T-helper 22 cell (primary cell): ENCODE data around the gene NMT1.

Experiments
- DNase-seq: peaks from one replicate; pipeline ENCODE4 v3.0.0-alpha.2; 2020; ENCODE audit warnings: low read depth

The NMT1 gene

GRCh38 chr17:45104907-45105624 is 43.9 kb downstream of the NMT1 start:
- DNase-seq = no peak

DNA sequence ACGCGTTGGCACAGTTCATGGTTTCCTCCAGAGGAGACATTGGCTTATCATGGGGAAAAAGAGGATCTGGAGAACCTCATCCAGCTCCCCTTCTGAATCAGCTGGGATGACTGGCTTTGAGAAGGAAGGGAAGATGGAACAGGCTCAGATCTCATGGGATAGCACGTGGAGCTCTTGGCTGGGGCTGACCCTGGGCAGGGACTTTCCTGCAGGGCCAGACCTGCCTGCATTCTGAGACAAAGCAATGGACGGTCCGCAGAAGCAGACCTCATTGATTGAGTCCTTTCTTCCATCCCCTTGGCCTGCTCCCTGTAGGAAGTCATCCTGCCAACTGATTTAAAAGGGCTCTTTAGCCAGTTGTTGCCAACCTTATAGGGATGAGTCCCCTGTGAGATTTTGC is 45.0 kb downstream of the NMT1 start:
- DNase-seq = no peak

- no peak for DNase-seq
Measured at GRCh38 chr17:45106582-45106981, 45.5 kb downstream of the NMT1 start.

GRCh38 chr17:45107293-45108010 is 46.3 kb downstream of the NMT1 start:
- no peak for DNase-seq

DNA sequence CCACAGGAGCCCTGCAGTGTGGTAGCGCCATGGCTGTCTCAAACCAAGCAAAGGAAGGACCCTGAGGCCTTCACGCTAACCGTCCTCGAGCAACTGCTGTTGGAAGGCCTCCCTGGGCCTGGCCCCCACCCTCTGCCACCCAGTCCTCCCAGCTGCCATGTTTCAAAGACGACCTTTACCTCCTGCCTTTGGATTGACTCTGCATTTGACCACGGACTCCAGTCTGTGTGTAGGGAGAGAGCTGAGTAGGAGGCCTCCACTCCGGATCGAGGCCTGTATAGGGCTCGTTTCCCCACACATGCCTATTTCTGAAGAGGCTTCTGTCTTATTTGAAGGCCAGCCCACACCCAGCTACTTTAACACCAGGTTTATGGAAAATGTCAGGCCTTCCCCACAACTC is 46.9 kb downstream of the NMT1 start:
- no peak for DNase-seq

DNA sequence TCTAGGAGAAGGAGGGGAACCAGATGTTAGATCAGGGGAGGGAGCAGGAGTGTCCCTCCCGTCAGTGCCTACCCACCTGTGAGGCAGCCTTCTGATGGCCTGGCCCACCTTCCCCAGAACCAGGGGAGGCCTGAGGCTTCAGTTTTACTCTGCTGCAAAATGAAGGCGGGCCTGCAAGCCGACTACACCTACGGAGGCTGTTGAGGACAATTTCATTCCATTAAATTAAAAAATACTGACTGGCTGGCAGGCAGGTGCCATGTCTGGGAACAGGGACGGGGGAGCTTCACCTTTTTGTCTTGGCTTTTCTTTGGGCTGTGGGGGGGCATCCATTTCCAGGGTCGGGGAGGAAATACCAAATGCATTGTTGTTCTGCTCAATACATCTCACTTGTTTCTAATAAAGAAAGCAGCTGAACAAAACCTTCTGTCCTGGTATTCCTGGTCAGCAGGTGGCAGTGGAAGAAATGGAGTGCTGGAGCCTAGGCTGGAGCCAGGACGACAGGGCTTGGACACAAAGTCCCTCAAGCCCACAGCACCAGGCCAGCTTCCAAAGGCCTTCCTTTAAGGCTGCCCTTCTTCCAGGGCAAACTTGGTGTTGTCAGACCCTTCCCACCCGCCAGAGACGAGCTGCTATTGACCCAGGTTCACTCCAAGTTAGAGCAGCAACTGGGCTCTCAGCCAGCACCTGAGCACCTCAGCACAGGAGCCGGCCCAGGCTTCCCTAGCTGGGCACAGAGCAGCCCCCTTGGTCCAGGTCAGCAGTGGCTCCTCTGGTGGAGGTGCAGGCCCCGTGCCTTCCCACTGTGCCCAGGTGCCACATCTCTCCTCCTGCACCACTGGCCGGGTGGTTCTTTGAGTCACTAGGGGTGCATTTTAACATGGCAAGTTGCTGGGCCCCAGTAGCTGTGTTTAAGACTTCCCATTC is 47.7 kb downstream of the NMT1 start:
- no peak for DNase-seq

DNA sequence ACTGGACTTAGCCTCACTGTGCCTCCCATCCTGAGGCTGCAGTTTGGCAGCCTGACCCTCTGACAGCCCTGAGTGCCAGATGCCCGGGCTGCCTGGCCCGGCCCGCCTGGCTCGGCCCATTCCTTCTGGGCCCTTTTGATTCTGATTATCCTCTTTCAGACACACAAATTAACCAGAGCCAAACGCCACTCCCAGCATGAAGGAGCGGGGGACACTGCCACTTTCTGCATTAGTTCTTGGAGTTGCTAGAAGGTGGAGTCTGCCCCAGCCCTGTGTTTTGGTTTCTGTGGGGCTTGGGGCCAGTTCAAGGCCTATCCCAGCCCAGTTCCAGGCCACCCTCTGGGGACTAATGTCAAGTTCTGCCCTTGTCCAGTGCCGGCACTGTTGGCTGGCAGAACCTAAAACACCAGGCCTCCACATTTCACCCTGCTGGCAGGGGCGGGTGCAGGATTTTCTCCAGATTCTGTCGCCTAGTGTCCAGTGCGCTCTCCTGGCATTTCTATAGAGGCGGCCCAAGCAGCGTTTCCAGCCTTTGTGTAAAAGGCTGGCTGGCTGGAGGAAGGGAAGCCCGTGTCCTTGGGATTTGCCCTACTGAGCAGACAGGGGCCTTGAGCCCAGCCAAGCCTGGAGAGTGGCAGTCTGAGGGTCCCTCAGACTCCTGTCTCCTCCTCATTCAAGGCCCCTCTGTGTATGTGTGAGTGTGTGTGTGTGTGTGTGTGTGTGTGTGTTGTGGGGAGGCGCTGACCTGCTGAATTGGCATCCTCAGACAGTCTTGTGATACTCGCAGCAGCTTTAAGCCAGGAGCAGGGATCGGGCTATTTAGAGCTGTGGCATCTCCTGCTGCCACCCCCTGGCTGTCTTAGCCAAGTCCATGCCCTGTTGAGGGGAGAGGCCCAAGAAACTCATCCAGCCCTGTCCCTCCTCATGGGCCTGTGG is 49.8 kb downstream of the NMT1 start:
- no peak for DNase-seq

- no peak for DNase-seq
Measured at GRCh38 chr17:45111850-45112249, 50.7 kb downstream of the NMT1 start.

GRCh38 chr17:45112559-45113423 is 51.7 kb downstream of the NMT1 start:
- no peak for DNase-seq

GRCh38 chr17:45113424-45113754 is 52.3 kb downstream of the NMT1 start:
- no peak for DNase-seq

DNA sequence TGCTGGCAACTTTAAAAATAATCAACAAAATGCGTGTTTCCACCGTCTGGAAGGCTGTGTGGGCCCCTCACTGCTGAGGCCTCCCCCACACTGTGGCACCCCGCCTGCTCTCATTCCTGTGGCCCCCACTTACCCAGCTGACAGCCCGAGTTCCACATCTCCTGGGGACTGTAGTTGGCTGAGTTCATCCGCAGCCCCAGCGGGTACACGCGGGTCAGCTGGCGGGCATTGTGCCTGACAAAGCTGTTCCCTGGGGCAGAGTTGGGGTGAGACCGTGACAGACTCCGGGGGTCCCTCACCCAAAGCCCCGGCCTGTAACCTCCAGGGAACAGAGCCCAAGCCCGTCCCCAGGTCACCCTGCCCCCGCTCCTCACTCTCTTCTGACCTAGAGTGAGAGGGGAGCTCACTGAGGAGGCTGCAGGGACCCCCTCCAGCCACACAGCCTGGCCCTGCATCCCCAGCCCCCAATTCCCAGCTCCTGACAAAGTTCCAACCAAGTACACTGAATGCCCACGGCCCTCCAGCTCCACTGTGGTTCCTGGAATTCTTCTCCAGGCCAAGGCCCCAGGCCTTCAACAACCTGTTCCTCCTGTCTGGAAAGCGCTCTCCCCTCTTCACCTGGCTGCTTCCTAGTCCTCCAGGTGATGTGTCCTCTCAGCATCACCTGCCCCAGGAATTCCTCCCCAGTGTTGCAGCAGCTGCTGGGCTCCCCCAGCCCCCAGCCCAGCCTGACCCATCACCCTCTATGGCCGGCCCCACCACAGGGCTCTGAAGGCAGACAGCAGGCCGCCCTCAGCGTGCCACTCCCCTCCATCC is 53.2 kb downstream of the NMT1 start:
- no peak for DNase-seq

DNA sequence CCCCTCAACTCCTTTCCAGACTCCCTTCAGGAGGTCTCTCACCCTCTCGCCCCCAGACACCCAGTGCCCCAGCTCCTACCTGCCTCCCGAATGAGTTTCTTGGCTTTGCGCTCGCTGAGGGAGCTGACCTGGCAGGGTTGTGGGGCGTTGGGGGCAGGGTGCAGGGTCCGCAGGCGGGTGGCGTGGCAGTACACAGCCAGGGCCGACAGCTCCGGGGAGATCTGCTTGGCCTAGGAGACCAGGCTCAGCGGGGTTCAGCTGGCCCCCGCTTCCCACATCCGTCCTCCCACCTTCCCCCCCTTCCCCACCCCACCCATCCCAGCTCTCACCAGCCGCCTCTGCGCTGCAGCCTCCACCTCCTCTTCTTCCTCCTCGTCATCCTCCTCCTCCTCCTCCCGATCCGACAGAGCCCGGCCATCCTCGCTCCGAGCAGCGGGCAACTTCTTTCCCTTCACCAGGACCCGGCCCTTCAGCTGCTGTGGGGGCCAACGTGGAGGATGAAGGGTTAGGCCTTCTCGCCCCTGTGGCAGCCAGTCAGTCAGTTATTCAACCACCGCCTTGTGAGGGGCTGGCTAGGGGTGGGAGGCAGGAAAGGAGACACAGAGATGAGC is 54.0 kb downstream of the NMT1 start:
- DNase-seq = no peak

GRCh38 chr17:45115871-45116270 is 54.8 kb downstream of the NMT1 start:
- no peak for DNase-seq

- DNase-seq = no peak
Measured at GRCh38 chr17:45116434-45117016, 55.4 kb downstream of the NMT1 start.

- no peak for DNase-seq
Measured at GRCh38 chr17:45117334-45117733, 56.2 kb downstream of the NMT1 start.

- DNase-seq = no peak
Measured at GRCh38 chr17:45117848-45118646, 56.9 kb downstream of the NMT1 start.

- DNase-seq = no peak
Measured at GRCh38 chr17:45118691-45119090, 57.6 kb downstream of the NMT1 start.

DNA sequence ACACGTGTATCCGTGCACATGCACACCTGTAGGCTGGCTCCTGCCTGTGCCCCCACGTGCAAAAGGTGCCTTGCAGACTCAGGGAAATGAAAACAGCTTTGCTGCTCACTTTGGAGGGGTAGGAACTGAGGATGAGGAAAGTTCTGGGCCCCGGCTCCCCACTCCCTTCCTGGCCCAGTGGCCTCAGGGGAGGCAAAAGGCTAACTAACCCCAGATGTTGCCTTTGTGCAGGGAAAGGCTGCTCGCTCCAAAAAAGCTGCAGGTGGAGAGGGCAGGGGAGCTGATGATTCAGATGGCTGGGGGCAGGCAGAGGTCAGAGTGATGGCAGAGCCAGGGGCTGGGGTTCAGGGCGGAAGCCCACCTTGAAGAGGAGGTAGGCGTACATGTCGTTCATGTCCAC is 58.8 kb downstream of the NMT1 start:
- DNase-seq = no peak
